HepG2 (cell line): ENCODE results near the gene SAP25. TPM values are rescaled to one million over a fixed set of nuclear protein-coding genes. Genes with fewer than 3 reads are reported as not detected.

Source experiments
- AGO2 ChIP-seq: fragments of 200-400 bp; formaldehyde crosslinking; optimal IDR thresholded peaks from 2 replicates; pipeline ENCODE3; 2017; ENCODE audit warnings: mild to moderate bottlenecking, low read depth, low read length, moderate library complexity
- ARID2 ChIP-seq: sonication (generic); formaldehyde crosslinking; IDR thresholded peaks from 2 replicates; pipeline ENCODE4 v1.8.1; 2022; ENCODE audit warnings: mild to moderate bottlenecking, missing genetic modification reagents, borderline replicate concordance
- BHLHE40 ChIP-seq: IDR thresholded peaks from 2 replicates; pipeline ENCODE4 v1.6.1; 2011; ENCODE audit warnings: low read length, improper control_type of control experiment
- BRD4 ChIP-seq: sonication (generic); formaldehyde crosslinking; IDR thresholded peaks from 2 replicates; pipeline ENCODE4 v1.4.0; 2020; ENCODE audit warnings: missing genetic modification reagents
- ETV5 ChIP-seq: IDR thresholded peaks from 2 replicates; pipeline ENCODE4 v1.6.1; 2018; ENCODE audit warnings: missing biosample characterization, missing genetic modification reagents, inconsistent platforms, borderline replicate concordance
- GABPA ChIP-seq, 2 experiments: IDR thresholded peaks; 2 replicates each; pipeline ENCODE4 v1.6.1; 2011 to 2016; ENCODE audit warnings: low read depth in 2 of 2, low read length in 1 of 2, missing biosample characterization in 1 of 2, missing genetic modification characterization in 1 of 2
- IRX3 ChIP-seq: sonication (generic); formaldehyde crosslinking; IDR thresholded peaks from 2 replicates; pipeline ENCODE4 v1.8.1; 2023; ENCODE audit warnings: mild to moderate bottlenecking, low read depth, missing genetic modification reagents, borderline replicate concordance
- JARID2 ChIP-seq: sonication (generic); formaldehyde crosslinking; IDR thresholded peaks from 2 replicates; pipeline ENCODE4 v1.8.1; 2023; ENCODE audit warnings: missing genetic modification reagents, inconsistent platforms; ENCODE audit not compliant: insufficient replicate concordance
- KMT2B ChIP-seq: IDR thresholded peaks from 2 replicates; pipeline ENCODE4 v1.6.1; 2016; ENCODE audit warnings: missing genetic modification reagents, missing compliant biosample characterization
- LCORL ChIP-seq, 2 experiments: fragments of 450-650 bp in 1 of 2; sonication (generic) in 1 of 2; formaldehyde crosslinking in 1 of 2; IDR thresholded peaks; 2 replicates each; pipeline versions ENCODE4 v1.5.0 to v1.6.1; 2017 to 2020; ENCODE audit warnings: antibody characterized with exemption in 1 of 2, missing genetic modification reagents in 1 of 2
- POLR2AphosphoS2 ChIP-seq: IDR thresholded peaks from 2 replicates; pipeline ENCODE4 v1.6.1; 2011; ENCODE audit warnings: low read depth, low read length, improper control_type of control experiment
- POLR2G ChIP-seq: fragments of 200-400 bp; formaldehyde crosslinking; IDR thresholded peaks from 2 replicates; pipeline ENCODE4 v1.6.1; 2018; ENCODE audit warnings: mild to moderate bottlenecking, low read depth, low read length, moderate library complexity
- SP1 ChIP-seq, 2 experiments: fragments of 450-650 bp in 1 of 2; sonication (generic) in 1 of 2; formaldehyde crosslinking in 1 of 2; IDR thresholded peaks; 2 replicates each; pipeline versions ENCODE4 v1.4.0 to v1.6.1; 2016 to 2020; ENCODE audit warnings: missing genetic modification reagents in 1 of 2
- SP140L ChIP-seq: sonication (generic); formaldehyde crosslinking; IDR thresholded peaks from 2 replicates; pipeline ENCODE4 v1.4.0; 2020; ENCODE audit warnings: missing genetic modification reagents, borderline replicate concordance
- polyA plus RNA-seq, 8 experiments: library from polyadenylated mRNA; depleted of rRNA in 3 of 8; stranded (reverse) in 7 of 8; unstranded in 1 of 8; fragments of >200 nt; fragmentation: Illumina TruSeq in 4 of 8; extraction: Trizol in 4 of 8; gene quantifications; 2 replicates each; pipeline versions ENCODE4 v1.2.1 to v1.2.3, GENCODE V29; 2011 to 2016; ENCODE audit warnings: low read depth in 4 of 8, missing spikeins in 1 of 8, mixed read lengths in 1 of 8; ENCODE audit not compliant: insufficient read depth in 1 of 8
- total RNA-seq, 5 experiments: library from RNA; depleted of rRNA; stranded (reverse); fragments of >200 nt; fragmentation: Illumina TruSeq; extraction: Trizol; gene quantifications; 2 replicates each; pipeline ENCODE4 v1.2.3, GENCODE V29; 2016; ENCODE audit warnings: low read depth in 1 of 5
- TF ChIP-seq, protein P1 (sequence below): sonication (generic); formaldehyde crosslinking; IDR thresholded peaks from 2 replicates; pipeline ENCODE4 v1.9.0; 2021; ENCODE audit warnings: missing genetic modification reagents, mild to moderate bottlenecking, borderline replicate concordance
- TF ChIP-seq, protein P2 (sequence below): sonication (generic); formaldehyde crosslinking; conservative IDR thresholded peaks from 2 replicates; pipeline ENCODE4 v1.4.0; 2020; ENCODE audit warnings: missing genetic modification reagents
- TF ChIP-seq, protein P3 (sequence below): sonication (generic); formaldehyde crosslinking; IDR thresholded peaks from 2 replicates; pipeline ENCODE4 v1.4.0; 2020; ENCODE audit warnings: missing genetic modification reagents
- TF ChIP-seq, protein P4 (sequence below): sonication (generic); formaldehyde crosslinking; IDR thresholded peaks from 2 replicates; pipeline ENCODE4 v1.4.0; 2020; ENCODE audit warnings: missing genetic modification reagents

SAP25 gene
- total and polyA plus RNA-seq, 2 of the 13 experiments (the other 11 are each of a cell fraction or from before 2014, with no cell fraction given): 0.15 to 0.20 TPM

DNA sequence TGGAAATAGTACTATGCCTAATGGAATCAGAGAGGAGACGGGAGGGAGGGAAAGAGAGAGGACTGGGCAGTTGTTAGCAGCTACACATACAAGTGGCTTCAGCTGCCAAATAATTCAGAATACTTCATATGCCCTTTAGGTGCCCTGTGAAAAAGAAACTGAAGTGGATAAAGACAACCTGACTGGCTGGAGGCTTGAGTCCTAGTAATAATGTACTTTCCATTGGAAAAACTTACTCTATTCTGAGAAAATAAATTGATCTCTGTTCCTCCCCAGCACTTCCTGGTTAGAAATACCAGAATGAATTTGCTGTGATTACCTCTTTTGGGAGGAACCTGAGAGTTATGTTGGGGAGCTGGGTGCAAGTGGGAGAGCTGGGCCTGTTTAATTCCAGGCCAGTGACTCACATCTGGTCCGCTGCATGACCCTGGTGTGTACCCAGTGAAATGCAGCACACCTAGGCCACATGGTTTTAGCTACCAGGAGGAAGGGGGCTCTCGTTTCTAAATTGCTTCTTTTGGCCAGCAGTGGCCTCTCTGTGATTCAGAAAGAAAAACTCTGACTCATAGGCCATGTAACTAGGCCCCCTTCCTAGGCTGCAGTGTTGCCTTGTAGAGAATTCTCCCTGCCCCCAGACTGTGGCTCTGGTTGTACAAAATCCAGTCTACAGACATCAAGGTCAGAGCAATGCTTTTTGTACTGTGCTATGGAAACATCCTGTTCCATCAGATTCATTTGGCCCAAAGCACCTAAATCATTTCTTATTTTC is 28.2 kb downstream of the SAP25 start (continued):
- TF ChIP-seq LCORL (IDR thresholded peaks at IDR 0.05) (peak; percentile 85), LCORL (CRISPR knock-in tag; IDR thresholded peaks at IDR 0.05) (peak; percentile 94), JARID2 (CRISPR knock-in tag) (peak; percentile 53), SP1 (IDR thresholded peaks at IDR 0.05) (no peak), SP1 (CRISPR knock-in tag; IDR thresholded peaks at IDR 0.05) (peak; percentile 15; the same call in 1 of the 2 replicates), ETV5 (peak; percentile 81; the same call in 1 of the 2 replicates), AGO2 (peak; percentile 77), IRX3 (CRISPR knock-in tag) (no peak), GABPA (IDR thresholded peaks at IDR 0.05; ENCODE audit: low read depth, low read length) (no peak), GABPA (CRISPR knock-in tag; IDR thresholded peaks at IDR 0.05; ENCODE audit: low read depth) (no peak), ARID2 (CRISPR knock-in tag) (no peak), BHLHE40 (peak; percentile 43; the same call in 1 of the 2 replicates), POLR2G (peak; percentile 8; the same call in 1 of the 2 replicates), KMT2B (CRISPR knock-in tag) (0 out of 2 replicates have a peak, but pooled peaks have one; percentile 19), SP140L (no peak), POLR2AphosphoS2 (no peak), BRD4 (CRISPR knock-in tag) (no peak; the same call in 1 of the 2 replicates)
- TF ChIP-seq, protein P1, sequence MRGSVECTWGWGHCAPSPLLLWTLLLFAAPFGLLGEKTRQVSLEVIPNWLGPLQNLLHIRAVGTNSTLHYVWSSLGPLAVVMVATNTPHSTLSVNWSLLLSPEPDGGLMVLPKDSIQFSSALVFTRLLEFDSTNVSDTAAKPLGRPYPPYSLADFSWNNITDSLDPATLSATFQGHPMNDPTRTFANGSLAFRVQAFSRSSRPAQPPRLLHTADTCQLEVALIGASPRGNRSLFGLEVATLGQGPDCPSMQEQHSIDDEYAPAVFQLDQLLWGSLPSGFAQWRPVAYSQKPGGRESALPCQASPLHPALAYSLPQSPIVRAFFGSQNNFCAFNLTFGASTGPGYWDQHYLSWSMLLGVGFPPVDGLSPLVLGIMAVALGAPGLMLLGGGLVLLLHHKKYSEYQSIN (CRISPR knock-in tag): no peak
- TF ChIP-seq, protein P2, sequence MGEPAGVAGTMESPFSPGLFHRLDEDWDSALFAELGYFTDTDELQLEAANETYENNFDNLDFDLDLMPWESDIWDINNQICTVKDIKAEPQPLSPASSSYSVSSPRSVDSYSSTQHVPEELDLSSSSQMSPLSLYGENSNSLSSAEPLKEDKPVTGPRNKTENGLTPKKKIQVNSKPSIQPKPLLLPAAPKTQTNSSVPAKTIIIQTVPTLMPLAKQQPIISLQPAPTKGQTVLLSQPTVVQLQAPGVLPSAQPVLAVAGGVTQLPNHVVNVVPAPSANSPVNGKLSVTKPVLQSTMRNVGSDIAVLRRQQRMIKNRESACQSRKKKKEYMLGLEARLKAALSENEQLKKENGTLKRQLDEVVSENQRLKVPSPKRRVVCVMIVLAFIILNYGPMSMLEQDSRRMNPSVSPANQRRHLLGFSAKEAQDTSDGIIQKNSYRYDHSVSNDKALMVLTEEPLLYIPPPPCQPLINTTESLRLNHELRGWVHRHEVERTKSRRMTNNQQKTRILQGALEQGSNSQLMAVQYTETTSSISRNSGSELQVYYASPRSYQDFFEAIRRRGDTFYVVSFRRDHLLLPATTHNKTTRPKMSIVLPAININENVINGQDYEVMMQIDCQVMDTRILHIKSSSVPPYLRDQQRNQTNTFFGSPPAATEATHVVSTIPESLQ (CRISPR knock-in tag): no peak
- TF ChIP-seq, protein P3, sequence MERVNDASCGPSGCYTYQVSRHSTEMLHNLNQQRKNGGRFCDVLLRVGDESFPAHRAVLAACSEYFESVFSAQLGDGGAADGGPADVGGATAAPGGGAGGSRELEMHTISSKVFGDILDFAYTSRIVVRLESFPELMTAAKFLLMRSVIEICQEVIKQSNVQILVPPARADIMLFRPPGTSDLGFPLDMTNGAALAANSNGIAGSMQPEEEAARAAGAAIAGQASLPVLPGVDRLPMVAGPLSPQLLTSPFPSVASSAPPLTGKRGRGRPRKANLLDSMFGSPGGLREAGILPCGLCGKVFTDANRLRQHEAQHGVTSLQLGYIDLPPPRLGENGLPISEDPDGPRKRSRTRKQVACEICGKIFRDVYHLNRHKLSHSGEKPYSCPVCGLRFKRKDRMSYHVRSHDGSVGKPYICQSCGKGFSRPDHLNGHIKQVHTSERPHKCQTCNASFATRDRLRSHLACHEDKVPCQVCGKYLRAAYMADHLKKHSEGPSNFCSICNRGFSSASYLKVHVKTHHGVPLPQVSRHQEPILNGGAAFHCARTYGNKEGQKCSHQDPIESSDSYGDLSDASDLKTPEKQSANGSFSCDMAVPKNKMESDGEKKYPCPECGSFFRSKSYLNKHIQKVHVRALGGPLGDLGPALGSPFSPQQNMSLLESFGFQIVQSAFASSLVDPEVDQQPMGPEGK (CRISPR knock-in tag): peak; percentile 91
- TF ChIP-seq, protein P4, sequence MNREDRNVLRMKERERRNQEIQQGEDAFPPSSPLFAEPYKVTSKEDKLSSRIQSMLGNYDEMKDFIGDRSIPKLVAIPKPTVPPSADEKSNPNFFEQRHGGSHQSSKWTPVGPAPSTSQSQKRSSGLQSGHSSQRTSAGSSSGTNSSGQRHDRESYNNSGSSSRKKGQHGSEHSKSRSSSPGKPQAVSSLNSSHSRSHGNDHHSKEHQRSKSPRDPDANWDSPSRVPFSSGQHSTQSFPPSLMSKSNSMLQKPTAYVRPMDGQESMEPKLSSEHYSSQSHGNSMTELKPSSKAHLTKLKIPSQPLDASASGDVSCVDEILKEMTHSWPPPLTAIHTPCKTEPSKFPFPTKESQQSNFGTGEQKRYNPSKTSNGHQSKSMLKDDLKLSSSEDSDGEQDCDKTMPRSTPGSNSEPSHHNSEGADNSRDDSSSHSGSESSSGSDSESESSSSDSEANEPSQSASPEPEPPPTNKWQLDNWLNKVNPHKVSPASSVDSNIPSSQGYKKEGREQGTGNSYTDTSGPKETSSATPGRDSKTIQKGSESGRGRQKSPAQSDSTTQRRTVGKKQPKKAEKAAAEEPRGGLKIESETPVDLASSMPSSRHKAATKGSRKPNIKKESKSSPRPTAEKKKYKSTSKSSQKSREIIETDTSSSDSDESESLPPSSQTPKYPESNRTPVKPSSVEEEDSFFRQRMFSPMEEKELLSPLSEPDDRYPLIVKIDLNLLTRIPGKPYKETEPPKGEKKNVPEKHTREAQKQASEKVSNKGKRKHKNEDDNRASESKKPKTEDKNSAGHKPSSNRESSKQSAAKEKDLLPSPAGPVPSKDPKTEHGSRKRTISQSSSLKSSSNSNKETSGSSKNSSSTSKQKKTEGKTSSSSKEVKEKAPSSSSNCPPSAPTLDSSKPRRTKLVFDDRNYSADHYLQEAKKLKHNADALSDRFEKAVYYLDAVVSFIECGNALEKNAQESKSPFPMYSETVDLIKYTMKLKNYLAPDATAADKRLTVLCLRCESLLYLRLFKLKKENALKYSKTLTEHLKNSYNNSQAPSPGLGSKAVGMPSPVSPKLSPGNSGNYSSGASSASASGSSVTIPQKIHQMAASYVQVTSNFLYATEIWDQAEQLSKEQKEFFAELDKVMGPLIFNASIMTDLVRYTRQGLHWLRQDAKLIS (CRISPR knock-in tag): peak; percentile 72; the same call in 1 of the 2 replicates
